WTC11 (cell line): ENCODE results near the gene POTEF. TPM values are rescaled to one million over a fixed set of nuclear protein-coding genes. Genes with fewer than 3 reads are reported as not detected.

ENCODE experiments used
- ATAC-seq: fragments of 200-7000 bp; cut with Tn5 transposase; 2 replicates; pipeline ENCODE4 v1.10.0; 2021; ENCODE audit warnings: mild to moderate bottlenecking, moderate library complexity
- CTCF ChIA-PET: fragments of 300-600 bp; sonication (Branson Sonifier 250); formaldehyde crosslinking; loops from one replicate; lab custom pipeline; 2021; ENCODE audit warnings: antibody characterized with exemption; lab: Charles Lee
- POLR2A ChIA-PET: fragments of 350-600 bp; sonication (Branson Sonifier 250); formaldehyde crosslinking; loops from one replicate; lab custom pipeline; 2021; ENCODE audit warnings: antibody characterized with exemption; lab: Charles Lee
- DNase-seq: peaks from one replicate; pipeline ENCODE4 v3.0.0; 2021; ENCODE audit warnings: low spot score
- H3K27ac Mint-ChIP-seq: 2 replicates; pipeline ENCODE4 v1.8.0; 2021; ENCODE audit warnings: mixed read lengths
- H3K27me3 Mint-ChIP-seq: 2 replicates; pipeline ENCODE4 v1.8.0; 2021; ENCODE audit warnings: low read depth, mild to moderate bottlenecking, moderate library complexity, mixed read lengths
- H3K36me3 Mint-ChIP-seq: 2 replicates; pipeline ENCODE4 v1.8.0; 2021; ENCODE audit warnings: mixed read lengths
- H3K4me1 Mint-ChIP-seq: 2 replicates; pipeline ENCODE4 v1.8.0; 2022; ENCODE audit warnings: mixed read lengths
- H3K4me3 Mint-ChIP-seq: 2 replicates; pipeline ENCODE4 v1.8.0; 2021; ENCODE audit warnings: mild to moderate bottlenecking, moderate library complexity, mixed read lengths
- H3K9me3 Mint-ChIP-seq: 2 replicates; pipeline ENCODE4 v1.8.0; 2021; ENCODE audit warnings: mixed read lengths
- ATF1 ChIP-seq: sonication (generic); formaldehyde crosslinking; IDR thresholded peaks from 2 replicates; pipeline ENCODE4 v1.8.1; 2023; ENCODE audit warnings: mild to moderate bottlenecking, moderate library complexity, missing genetic modification reagents
- CREM ChIP-seq: sonication (generic); formaldehyde crosslinking; IDR thresholded peaks from 2 replicates; pipeline ENCODE4 v1.8.1; 2022; ENCODE audit warnings: mild to moderate bottlenecking, missing genetic modification reagents, moderate library complexity
- E2F1 ChIP-seq: sonication (generic); formaldehyde crosslinking; IDR thresholded peaks from 2 replicates; pipeline ENCODE4 v1.8.0; 2022; ENCODE audit warnings: mild to moderate bottlenecking, missing genetic modification reagents
- GRHL2 ChIP-seq: fragments of 250-450 bp; sonication (Bioruptor Pico); IDR thresholded peaks from 2 replicates; pipeline ENCODE4 v1.8.0; 2022; ENCODE audit warnings: mild to moderate bottlenecking, moderate library complexity; ENCODE audit not compliant: insufficient replicate concordance, severe bottlenecking
- JUN ChIP-seq: sonication (generic); formaldehyde crosslinking; IDR thresholded peaks from 2 replicates; pipeline ENCODE4 v1.8.0; 2023; ENCODE audit warnings: mild to moderate bottlenecking, missing genetic modification reagents
- KAT7 ChIP-seq: sonication (generic); formaldehyde crosslinking; IDR thresholded peaks from 2 replicates; pipeline ENCODE4 v1.8.1; 2023; ENCODE audit warnings: missing genetic modification reagents, mild to moderate bottlenecking, borderline replicate concordance
- TP53 ChIP-seq: sonication (generic); formaldehyde crosslinking; IDR thresholded peaks from 2 replicates; pipeline ENCODE4 v1.8.1; 2023; ENCODE audit warnings: mild to moderate bottlenecking, missing genetic modification reagents
- ZBTB43 ChIP-seq: sonication (generic); formaldehyde crosslinking; IDR thresholded peaks from 2 replicates; pipeline ENCODE4 v1.8.1; 2023; ENCODE audit warnings: mild to moderate bottlenecking, missing genetic modification reagents
- ZNF219 ChIP-seq: sonication (generic); formaldehyde crosslinking; IDR thresholded peaks from 2 replicates; pipeline ENCODE4 v1.8.0; 2023; ENCODE audit warnings: missing genetic modification reagents, mild to moderate bottlenecking, borderline replicate concordance
- ZNF281 ChIP-seq: sonication (generic); formaldehyde crosslinking; IDR thresholded peaks from 2 replicates; pipeline ENCODE4 v1.8.0; 2023; ENCODE audit warnings: mild to moderate bottlenecking, missing genetic modification reagents
- ZNF396 ChIP-seq: fragments of 250-450 bp; sonication (Bioruptor Pico); IDR thresholded peaks from 2 replicates; pipeline ENCODE4 v1.8.0; 2021; ENCODE audit warnings: mild to moderate bottlenecking, moderate library complexity, borderline replicate concordance
- ZNF423 ChIP-seq: fragments of 250-450 bp; sonication (Bioruptor Pico); IDR thresholded peaks from 2 replicates; pipeline ENCODE4 v2.1.2; 2022; ENCODE audit warnings: mild to moderate bottlenecking, moderate library complexity
- total RNA-seq: library from RNA; stranded (reverse); gene quantifications from 3 replicates; pipeline ENCODE4 v1.2.3, GENCODE V29; 2021
- TF ChIP-seq, protein P1 (sequence below): sonication (generic); formaldehyde crosslinking; IDR thresholded peaks from 2 replicates; pipeline ENCODE4 v1.8.1; 2023; ENCODE audit warnings: mild to moderate bottlenecking, missing genetic modification reagents, borderline replicate concordance
- TF ChIP-seq, protein P2 (sequence below): sonication (generic); formaldehyde crosslinking; IDR thresholded peaks from 2 replicates; pipeline ENCODE4 v1.8.1; 2023; ENCODE audit warnings: mild to moderate bottlenecking, missing genetic modification reagents
- TF ChIP-seq, protein P3 (sequence below): fragments of 250-450 bp; sonication (Bioruptor Pico); IDR thresholded peaks from 2 replicates; pipeline ENCODE4 v1.8.0; 2021; ENCODE audit warnings: mild to moderate bottlenecking
- TF ChIP-seq, protein P4 (sequence below): sonication (generic); formaldehyde crosslinking; IDR thresholded peaks from 2 replicates; pipeline ENCODE4 v1.8.0; 2022; ENCODE audit warnings: mild to moderate bottlenecking, missing genetic modification reagents
- TF ChIP-seq, protein P5 (sequence below): sonication (generic); formaldehyde crosslinking; conservative IDR thresholded peaks from 2 replicates; pipeline ENCODE4 v1.8.1; 2023; ENCODE audit warnings: mild to moderate bottlenecking, low read depth, missing genetic modification reagents, moderate library complexity

POTEF gene
- total RNA-seq, 1 experiment from 2014 or later, result 10.5 TPM

- no peak for DNase-seq
- ChIA-PET CTCF (interaction anchor here (0.6 to 1.0 kb wide), 4 partner anchors 7 to 181 kb away, joined by 3 to 4 read pairs (median 4); no protein-coding TSS in a partner anchor), POLR2A (interaction anchor here (1.0 kb wide), 1 partner anchor 160 kb away, joined by 3 read pairs; no protein-coding TSS in a partner anchor)
- Mint-ChIP-seq H3K9me3 (no peaks in the 10 kb centered on the region), H3K36me3 (peaks cover 17% of the 10 kb centered on the region), H3K4me3 (no peak overlapping the region), H3K27ac (no peak overlapping the region), H3K27me3 (no peaks in the 10 kb centered on the region), H3K4me1 (peaks cover 2% of the 10 kb centered on the region; the same call in 1 of the 2 replicates)
- no peak for ATAC-seq
- TF ChIP-seq JUN (CRISPR knock-in tag), result no peak
- TF ChIP-seq ATF1, result no peak
- TF ChIP-seq E2F1 (CRISPR knock-in tag), result no peak
- TF ChIP-seq, protein P1, sequence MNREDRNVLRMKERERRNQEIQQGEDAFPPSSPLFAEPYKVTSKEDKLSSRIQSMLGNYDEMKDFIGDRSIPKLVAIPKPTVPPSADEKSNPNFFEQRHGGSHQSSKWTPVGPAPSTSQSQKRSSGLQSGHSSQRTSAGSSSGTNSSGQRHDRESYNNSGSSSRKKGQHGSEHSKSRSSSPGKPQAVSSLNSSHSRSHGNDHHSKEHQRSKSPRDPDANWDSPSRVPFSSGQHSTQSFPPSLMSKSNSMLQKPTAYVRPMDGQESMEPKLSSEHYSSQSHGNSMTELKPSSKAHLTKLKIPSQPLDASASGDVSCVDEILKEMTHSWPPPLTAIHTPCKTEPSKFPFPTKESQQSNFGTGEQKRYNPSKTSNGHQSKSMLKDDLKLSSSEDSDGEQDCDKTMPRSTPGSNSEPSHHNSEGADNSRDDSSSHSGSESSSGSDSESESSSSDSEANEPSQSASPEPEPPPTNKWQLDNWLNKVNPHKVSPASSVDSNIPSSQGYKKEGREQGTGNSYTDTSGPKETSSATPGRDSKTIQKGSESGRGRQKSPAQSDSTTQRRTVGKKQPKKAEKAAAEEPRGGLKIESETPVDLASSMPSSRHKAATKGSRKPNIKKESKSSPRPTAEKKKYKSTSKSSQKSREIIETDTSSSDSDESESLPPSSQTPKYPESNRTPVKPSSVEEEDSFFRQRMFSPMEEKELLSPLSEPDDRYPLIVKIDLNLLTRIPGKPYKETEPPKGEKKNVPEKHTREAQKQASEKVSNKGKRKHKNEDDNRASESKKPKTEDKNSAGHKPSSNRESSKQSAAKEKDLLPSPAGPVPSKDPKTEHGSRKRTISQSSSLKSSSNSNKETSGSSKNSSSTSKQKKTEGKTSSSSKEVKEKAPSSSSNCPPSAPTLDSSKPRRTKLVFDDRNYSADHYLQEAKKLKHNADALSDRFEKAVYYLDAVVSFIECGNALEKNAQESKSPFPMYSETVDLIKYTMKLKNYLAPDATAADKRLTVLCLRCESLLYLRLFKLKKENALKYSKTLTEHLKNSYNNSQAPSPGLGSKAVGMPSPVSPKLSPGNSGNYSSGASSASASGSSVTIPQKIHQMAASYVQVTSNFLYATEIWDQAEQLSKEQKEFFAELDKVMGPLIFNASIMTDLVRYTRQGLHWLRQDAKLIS (CRISPR knock-in tag), result no peak
- TF ChIP-seq TP53 (CRISPR knock-in tag), result no peak
- TF ChIP-seq ZBTB43 (CRISPR knock-in tag), result no peak
- TF ChIP-seq ZNF219, result no peak
- TF ChIP-seq ZNF281 (CRISPR knock-in tag), result no peak
- no peak for TF ChIP-seq ZNF423 (CRISPR knock-in tag)
- TF ChIP-seq, protein P2, sequence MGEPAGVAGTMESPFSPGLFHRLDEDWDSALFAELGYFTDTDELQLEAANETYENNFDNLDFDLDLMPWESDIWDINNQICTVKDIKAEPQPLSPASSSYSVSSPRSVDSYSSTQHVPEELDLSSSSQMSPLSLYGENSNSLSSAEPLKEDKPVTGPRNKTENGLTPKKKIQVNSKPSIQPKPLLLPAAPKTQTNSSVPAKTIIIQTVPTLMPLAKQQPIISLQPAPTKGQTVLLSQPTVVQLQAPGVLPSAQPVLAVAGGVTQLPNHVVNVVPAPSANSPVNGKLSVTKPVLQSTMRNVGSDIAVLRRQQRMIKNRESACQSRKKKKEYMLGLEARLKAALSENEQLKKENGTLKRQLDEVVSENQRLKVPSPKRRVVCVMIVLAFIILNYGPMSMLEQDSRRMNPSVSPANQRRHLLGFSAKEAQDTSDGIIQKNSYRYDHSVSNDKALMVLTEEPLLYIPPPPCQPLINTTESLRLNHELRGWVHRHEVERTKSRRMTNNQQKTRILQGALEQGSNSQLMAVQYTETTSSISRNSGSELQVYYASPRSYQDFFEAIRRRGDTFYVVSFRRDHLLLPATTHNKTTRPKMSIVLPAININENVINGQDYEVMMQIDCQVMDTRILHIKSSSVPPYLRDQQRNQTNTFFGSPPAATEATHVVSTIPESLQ, result no peak
- TF ChIP-seq, protein P3, sequence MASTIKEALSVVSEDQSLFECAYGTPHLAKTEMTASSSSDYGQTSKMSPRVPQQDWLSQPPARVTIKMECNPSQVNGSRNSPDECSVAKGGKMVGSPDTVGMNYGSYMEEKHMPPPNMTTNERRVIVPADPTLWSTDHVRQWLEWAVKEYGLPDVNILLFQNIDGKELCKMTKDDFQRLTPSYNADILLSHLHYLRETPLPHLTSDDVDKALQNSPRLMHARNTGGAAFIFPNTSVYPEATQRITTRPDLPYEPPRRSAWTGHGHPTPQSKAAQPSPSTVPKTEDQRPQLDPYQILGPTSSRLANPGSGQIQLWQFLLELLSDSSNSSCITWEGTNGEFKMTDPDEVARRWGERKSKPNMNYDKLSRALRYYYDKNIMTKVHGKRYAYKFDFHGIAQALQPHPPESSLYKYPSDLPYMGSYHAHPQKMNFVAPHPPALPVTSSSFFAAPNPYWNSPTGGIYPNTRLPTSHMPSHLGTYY (CRISPR knock-in tag), result no peak
- TF ChIP-seq GRHL2 (CRISPR knock-in tag), result no peak
- no peak for TF ChIP-seq CREM (CRISPR knock-in tag)
- TF ChIP-seq, protein P4, sequence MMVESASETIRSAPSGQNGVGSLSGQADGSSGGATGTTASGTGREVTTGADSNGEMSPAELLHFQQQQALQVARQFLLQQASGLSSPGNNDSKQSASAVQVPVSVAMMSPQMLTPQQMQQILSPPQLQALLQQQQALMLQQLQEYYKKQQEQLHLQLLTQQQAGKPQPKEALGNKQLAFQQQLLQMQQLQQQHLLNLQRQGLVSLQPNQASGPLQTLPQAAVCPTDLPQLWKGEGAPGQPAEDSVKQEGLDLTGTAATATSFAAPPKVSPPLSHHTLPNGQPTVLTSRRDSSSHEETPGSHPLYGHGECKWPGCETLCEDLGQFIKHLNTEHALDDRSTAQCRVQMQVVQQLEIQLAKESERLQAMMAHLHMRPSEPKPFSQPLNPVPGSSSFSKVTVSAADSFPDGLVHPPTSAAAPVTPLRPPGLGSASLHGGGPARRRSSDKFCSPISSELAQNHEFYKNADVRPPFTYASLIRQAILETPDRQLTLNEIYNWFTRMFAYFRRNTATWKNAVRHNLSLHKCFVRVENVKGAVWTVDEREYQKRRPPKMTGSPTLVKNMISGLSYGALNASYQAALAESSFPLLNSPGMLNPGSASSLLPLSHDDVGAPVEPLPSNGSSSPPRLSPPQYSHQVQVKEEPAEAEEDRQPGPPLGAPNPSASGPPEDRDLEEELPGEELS, result no peak
- no peak for TF ChIP-seq KAT7
- TF ChIP-seq, protein P5, sequence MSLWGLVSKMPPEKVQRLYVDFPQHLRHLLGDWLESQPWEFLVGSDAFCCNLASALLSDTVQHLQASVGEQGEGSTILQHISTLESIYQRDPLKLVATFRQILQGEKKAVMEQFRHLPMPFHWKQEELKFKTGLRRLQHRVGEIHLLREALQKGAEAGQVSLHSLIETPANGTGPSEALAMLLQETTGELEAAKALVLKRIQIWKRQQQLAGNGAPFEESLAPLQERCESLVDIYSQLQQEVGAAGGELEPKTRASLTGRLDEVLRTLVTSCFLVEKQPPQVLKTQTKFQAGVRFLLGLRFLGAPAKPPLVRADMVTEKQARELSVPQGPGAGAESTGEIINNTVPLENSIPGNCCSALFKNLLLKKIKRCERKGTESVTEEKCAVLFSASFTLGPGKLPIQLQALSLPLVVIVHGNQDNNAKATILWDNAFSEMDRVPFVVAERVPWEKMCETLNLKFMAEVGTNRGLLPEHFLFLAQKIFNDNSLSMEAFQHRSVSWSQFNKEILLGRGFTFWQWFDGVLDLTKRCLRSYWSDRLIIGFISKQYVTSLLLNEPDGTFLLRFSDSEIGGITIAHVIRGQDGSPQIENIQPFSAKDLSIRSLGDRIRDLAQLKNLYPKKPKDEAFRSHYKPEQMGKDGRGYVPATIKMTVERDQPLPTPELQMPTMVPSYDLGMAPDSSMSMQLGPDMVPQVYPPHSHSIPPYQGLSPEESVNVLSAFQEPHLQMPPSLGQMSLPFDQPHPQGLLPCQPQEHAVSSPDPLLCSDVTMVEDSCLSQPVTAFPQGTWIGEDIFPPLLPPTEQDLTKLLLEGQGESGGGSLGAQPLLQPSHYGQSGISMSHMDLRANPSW (CRISPR knock-in tag), result no peak
- no peak for TF ChIP-seq ZNF396 (CRISPR knock-in tag)
Observed at GRCh38 chr2:130154773-130155765, 26.0 kb upstream of the POTEF start.
